ENCODE measurements around the gene SORBS2. TPM values are rescaled to one million over a fixed set of nuclear protein-coding genes. Genes with fewer than 3 reads are reported as not detected.

The SORBS2 gene
- total RNA-seq, 3 donors from 2014 or later = 44.9 to 416 (median 53.7) TPM

DNA sequence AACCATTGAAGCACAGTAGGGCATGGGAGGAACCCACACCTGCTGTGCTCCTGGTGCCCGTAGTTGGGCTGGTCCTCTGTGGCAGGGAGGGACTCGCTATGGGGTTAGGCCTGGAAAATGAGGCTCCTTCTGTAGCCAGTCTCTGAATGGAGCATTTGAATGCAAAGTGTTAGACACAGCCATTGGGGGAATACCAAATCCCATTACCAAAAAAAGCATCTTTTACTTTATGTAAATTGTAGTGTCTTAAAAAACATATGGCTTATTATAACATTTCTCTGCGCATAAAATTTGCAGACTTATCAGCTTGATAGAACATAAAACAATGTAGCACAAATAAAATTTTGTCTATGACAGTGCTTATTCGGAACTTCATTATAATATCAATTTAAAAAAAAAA lies 147.5 kb downstream of the SORBS2 start:
- Histone ChIP-seq H3K4me1 (ENCODE audit: low read depth) (no peaks in the 10 kb centered on the region), H3K9me3 (no peaks in the 10 kb centered on the region), H3K4me3 (no peak overlapping the region), H3K36me3 (ENCODE audit: low read depth) (no peaks in the 10 kb centered on the region)
- ATAC-seq (no peak), DNase-seq (no peak)
- intact Hi-C loops (cut with DNase I, micrococcal nuclease) = no loop called here
- TF ChIP-seq CTCF (IDR thresholded peaks at IDR 0.05) = no peak

GRCh38 chr4:185662030-185662778 lies 149.8 kb downstream of the SORBS2 start:
- DNase-seq (no peak), ATAC-seq (no peak)
- Histone ChIP-seq H3K4me1 (ENCODE audit: low read depth) (no peaks in the 10 kb centered on the region), H3K36me3 (ENCODE audit: low read depth) (no peaks in the 10 kb centered on the region), H3K4me3 (no peak overlapping the region), H3K9me3 (no peaks in the 10 kb centered on the region)
- TF ChIP-seq CTCF (IDR thresholded peaks at IDR 0.05) = no peak
- intact Hi-C loops (cut with DNase I, micrococcal nuclease) = no loop called here

DNA sequence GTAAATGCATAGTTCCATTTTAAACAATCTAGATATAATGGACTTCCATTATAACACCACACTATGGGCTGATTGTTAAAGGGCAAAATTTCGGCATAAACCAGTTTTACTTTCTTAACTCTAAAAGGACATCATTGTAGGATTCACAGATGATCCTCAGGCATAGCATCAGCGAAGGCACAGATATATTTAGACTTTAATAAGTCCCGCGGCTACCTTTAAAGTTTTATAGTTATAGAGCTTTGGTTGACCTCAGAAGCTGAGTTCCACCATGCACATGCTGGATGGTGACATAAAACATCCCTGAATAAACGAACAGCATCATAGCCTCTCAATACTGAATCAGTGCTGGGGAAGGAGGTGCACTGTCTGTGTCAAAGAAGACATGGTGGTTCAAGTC lies 151.7 kb downstream of the SORBS2 start:
- no peak for TF ChIP-seq CTCF (IDR thresholded peaks at IDR 0.05)
- Histone ChIP-seq H3K4me3 (no peak overlapping the region), H3K4me1 (ENCODE audit: low read depth) (no peaks in the 10 kb centered on the region), H3K9me3 (no peaks in the 10 kb centered on the region), H3K36me3 (ENCODE audit: low read depth) (no peaks in the 10 kb centered on the region)
- no peak for ATAC-seq
- intact Hi-C loops (cut with DNase I, micrococcal nuclease) = no loop called here
- no peak for DNase-seq

GRCh38 chr4:185657699-185658098 lies 154.3 kb downstream of the SORBS2 start:
- Histone ChIP-seq H3K9me3 (no peaks in the 10 kb centered on the region), H3K36me3 (ENCODE audit: low read depth) (no peaks in the 10 kb centered on the region), H3K4me1 (ENCODE audit: low read depth) (no peaks in the 10 kb centered on the region), H3K4me3 (no peak overlapping the region)
- ATAC-seq = no peak
- intact Hi-C loops (cut with DNase I, micrococcal nuclease) = no loop called here
- no peak for DNase-seq
- TF ChIP-seq CTCF (IDR thresholded peaks at IDR 0.05) = no peak

GRCh38 chr4:185657183-185657582 lies 154.8 kb downstream of the SORBS2 start:
- no peak for DNase-seq
- TF ChIP-seq CTCF (IDR thresholded peaks at IDR 0.05) = no peak
- no peak for ATAC-seq
- H3K9me3 ChIP-seq = no peaks in the 10 kb centered on the region
- no peaks in the 10 kb centered on the region for H3K4me1 ChIP-seq (ENCODE audit: low read depth)
- intact Hi-C loops (cut with DNase I, micrococcal nuclease) = no loop called here
- no peak overlapping the region for H3K4me3 ChIP-seq
- no peaks in the 10 kb centered on the region for H3K36me3 ChIP-seq (ENCODE audit: low read depth)

Measured in mucosa of descending colon (tissue), 3 donors.